Measurements from ENCODE around the gene GLCE. TPM values are rescaled to one million over a fixed set of nuclear protein-coding genes. Genes with fewer than 3 reads are reported as not detected.

Gene GLCE
- total and polyA plus RNA-seq, 4 donors: 6.8 to 26.3 (median 13.7) TPM

GRCh38 chr15:69311319-69311721 is 150.9 kb downstream of the GLCE start:
- no peak overlapping the region for H3K27ac ChIP-seq (ENCODE audit: low read depth in 1 of 2, low read length in 2 of 2)

More at GRCh38 chr15:69311319-69311721, 150.9 kb downstream of the GLCE start:
- no peaks in the 10 kb centered on the region for H3K27me3 ChIP-seq (ENCODE audit: control insufficient read depth in 4 of 4, insufficient read depth in 4 of 4, low read length in 3 of 4)
- H3K9me3 ChIP-seq (ENCODE audit: control insufficient read depth in 4 of 4, low read length in 3 of 4): no peaks in the 10 kb centered on the region
- H3K9ac ChIP-seq (ENCODE audit: low read depth in 1 of 2, low read length in 2 of 2): no peak overlapping the region
- no peaks in the 10 kb centered on the region for H3K36me3 ChIP-seq (ENCODE audit: control insufficient read depth in 4 of 4, insufficient read depth in 3 of 4, low read depth in 1 of 4, low read length in 3 of 4)
- TF ChIP-seq RAD21 (IDR thresholded peaks at IDR 0.05) (no peak), JUND (IDR thresholded peaks at IDR 0.05) (no peak), ZBTB33 (IDR thresholded peaks at IDR 0.05) (no peak), ATF3 (IDR thresholded peaks at IDR 0.05) (no peak), FOXA2 (IDR thresholded peaks at IDR 0.05) (no peak), MAX (IDR thresholded peaks at IDR 0.05) (no peak), HNF4A (conservative IDR thresholded peaks at IDR 0.05) (no peak), REST (IDR thresholded peaks at IDR 0.05) (no peak), FOXA1 (IDR thresholded peaks at IDR 0.05) (no peak), EGR1 (IDR thresholded peaks at IDR 0.05; ENCODE audit: low read depth in 2 of 2) (no peak), HNF4G (IDR thresholded peaks at IDR 0.05) (no peak), CTCF (IDR thresholded peaks at IDR 0.05; ENCODE audit: low read depth, low read length, missing input control) (no peak), TAF1 (conservative IDR thresholded peaks at IDR 0.05) (no peak), NR2F2 (IDR thresholded peaks at IDR 0.05) (no peak)
- no peak overlapping the region for H3K4me3 ChIP-seq (ENCODE audit: low read depth in 1 of 3, low read length in 3 of 3)
- H3K4me1 ChIP-seq (ENCODE audit: control insufficient read depth in 4 of 4, insufficient read depth in 4 of 4, low read length in 3 of 4): no peaks in the 10 kb centered on the region
- WGBS: 76% methylated on average over 5 of the region's 5 CpGs
- no peak for DNase-seq (ENCODE audit: low spot score)

Data from liver (tissue), 9 donors.